ENCODE data around the gene MAMLD1. TPM values are rescaled to one million over a fixed set of nuclear protein-coding genes. Genes with fewer than 3 reads are reported as not detected.

Gene MAMLD1
- total and polyA plus RNA-seq, 9 of the 15 experiments (the other 6 are each of a cell fraction or from before 2014, with no cell fraction given), result 0.12 to 0.18 TPM; not detected in 7

- no peak overlapping the region for H2AFZ ChIP-seq (ENCODE audit: low read depth, low read length)
- intact Hi-C loops (cut with micrococcal nuclease) (no loop called here), in situ Hi-C loops (cut with MboI) (no loop called here)
- FAIRE-seq, result no peak
- no peak overlapping the region for H3K4me3 ChIP-seq
- no peaks in the 10 kb centered on the region for H3K9me1 ChIP-seq (ENCODE audit: control insufficient read depth, insufficient read depth, low read length)
- ChIA-PET POLR2A (no interaction called here), CTCF (ENCODE audit: low intra/inter-chr PET ratio) (no interaction called here)
- no peak overlapping the region for H3K4me2 ChIP-seq (ENCODE audit: insufficient read depth, low read length)
- H3K9ac ChIP-seq (ENCODE audit: insufficient read depth in 1 of 2, low read depth in 2 of 2, low read length in 2 of 2), result no peak overlapping the region
- H3K27me3 ChIP-seq (ENCODE audit: control insufficient read depth in 2 of 2, insufficient read depth in 2 of 2, low read length in 2 of 2), result no peaks in the 10 kb centered on the region; a peak in 2 of 5 replicates
- H3K36me3 ChIP-seq (ENCODE audit: control insufficient read depth, insufficient read depth, low read length), result no peaks in the 10 kb centered on the region
- H3K4me1 ChIP-seq (replicated peaks in 1 of 2; ENCODE audit: control insufficient read depth in 2 of 2, insufficient read depth in 2 of 2, low read length in 2 of 2), result no peaks in the 10 kb centered on the region
- no peak overlapping the region for H3K27ac ChIP-seq (ENCODE audit: extremely low read depth, low read depth, low read length)
- WGBS (ENCODE audit: insufficient coverage, low coverage, missing lambda C conversion rate), result 2% methylated on average over 6 of the region's 6 CpGs
- no peaks in the 10 kb centered on the region for H4K20me1 ChIP-seq (replicated peaks; ENCODE audit: control insufficient read depth, insufficient read depth, low read length)
- no peak for DNase-seq (ENCODE audit: extremely low read depth in 1 of 4, low spot score in 3 of 4)
- no peaks in the 10 kb centered on the region for H3K9me3 ChIP-seq (replicated peaks; ENCODE audit: control insufficient read depth, insufficient read depth, low read depth, low read length)
- H3K79me2 ChIP-seq (ENCODE audit: control insufficient read depth, insufficient read depth, low read length), result no peaks in the 10 kb centered on the region
- no TSS peak for BruUV-seq (replicated peaks)
- ATAC-seq, result no peak
- TF ChIP-seq YBX1 (IDR thresholded peaks at IDR 0.05) (no peak), SMARCA4 (IDR thresholded peaks at IDR 0.05) (no peak), MYBL2 (IDR thresholded peaks at IDR 0.05; ENCODE audit: low read depth) (no peak), MYBL2 (CRISPR knock-in tag; IDR thresholded peaks at IDR 0.05; ENCODE audit: borderline replicate concordance) (no peak), CCNT2 (IDR thresholded peaks at IDR 0.05; ENCODE audit: borderline replicate concordance, extremely low read depth, insufficient read length, low read depth, low read length) (no peak), SMARCE1 (IDR thresholded peaks at IDR 0.05) (no peak), ZNF717 (CRISPR knock-in tag; IDR thresholded peaks at IDR 0.05) (no peak), FOXK2 (conservative IDR thresholded peaks at IDR 0.05 in 1 of 2, IDR thresholded peaks at IDR 0.05 in 1 of 2; ENCODE audit: low read depth in 2 of 2) (no peak), ZNF79 (CRISPR knock-in tag; IDR thresholded peaks at IDR 0.05; ENCODE audit: low read depth) (no peak)
- TF ChIP-seq, protein P1, sequence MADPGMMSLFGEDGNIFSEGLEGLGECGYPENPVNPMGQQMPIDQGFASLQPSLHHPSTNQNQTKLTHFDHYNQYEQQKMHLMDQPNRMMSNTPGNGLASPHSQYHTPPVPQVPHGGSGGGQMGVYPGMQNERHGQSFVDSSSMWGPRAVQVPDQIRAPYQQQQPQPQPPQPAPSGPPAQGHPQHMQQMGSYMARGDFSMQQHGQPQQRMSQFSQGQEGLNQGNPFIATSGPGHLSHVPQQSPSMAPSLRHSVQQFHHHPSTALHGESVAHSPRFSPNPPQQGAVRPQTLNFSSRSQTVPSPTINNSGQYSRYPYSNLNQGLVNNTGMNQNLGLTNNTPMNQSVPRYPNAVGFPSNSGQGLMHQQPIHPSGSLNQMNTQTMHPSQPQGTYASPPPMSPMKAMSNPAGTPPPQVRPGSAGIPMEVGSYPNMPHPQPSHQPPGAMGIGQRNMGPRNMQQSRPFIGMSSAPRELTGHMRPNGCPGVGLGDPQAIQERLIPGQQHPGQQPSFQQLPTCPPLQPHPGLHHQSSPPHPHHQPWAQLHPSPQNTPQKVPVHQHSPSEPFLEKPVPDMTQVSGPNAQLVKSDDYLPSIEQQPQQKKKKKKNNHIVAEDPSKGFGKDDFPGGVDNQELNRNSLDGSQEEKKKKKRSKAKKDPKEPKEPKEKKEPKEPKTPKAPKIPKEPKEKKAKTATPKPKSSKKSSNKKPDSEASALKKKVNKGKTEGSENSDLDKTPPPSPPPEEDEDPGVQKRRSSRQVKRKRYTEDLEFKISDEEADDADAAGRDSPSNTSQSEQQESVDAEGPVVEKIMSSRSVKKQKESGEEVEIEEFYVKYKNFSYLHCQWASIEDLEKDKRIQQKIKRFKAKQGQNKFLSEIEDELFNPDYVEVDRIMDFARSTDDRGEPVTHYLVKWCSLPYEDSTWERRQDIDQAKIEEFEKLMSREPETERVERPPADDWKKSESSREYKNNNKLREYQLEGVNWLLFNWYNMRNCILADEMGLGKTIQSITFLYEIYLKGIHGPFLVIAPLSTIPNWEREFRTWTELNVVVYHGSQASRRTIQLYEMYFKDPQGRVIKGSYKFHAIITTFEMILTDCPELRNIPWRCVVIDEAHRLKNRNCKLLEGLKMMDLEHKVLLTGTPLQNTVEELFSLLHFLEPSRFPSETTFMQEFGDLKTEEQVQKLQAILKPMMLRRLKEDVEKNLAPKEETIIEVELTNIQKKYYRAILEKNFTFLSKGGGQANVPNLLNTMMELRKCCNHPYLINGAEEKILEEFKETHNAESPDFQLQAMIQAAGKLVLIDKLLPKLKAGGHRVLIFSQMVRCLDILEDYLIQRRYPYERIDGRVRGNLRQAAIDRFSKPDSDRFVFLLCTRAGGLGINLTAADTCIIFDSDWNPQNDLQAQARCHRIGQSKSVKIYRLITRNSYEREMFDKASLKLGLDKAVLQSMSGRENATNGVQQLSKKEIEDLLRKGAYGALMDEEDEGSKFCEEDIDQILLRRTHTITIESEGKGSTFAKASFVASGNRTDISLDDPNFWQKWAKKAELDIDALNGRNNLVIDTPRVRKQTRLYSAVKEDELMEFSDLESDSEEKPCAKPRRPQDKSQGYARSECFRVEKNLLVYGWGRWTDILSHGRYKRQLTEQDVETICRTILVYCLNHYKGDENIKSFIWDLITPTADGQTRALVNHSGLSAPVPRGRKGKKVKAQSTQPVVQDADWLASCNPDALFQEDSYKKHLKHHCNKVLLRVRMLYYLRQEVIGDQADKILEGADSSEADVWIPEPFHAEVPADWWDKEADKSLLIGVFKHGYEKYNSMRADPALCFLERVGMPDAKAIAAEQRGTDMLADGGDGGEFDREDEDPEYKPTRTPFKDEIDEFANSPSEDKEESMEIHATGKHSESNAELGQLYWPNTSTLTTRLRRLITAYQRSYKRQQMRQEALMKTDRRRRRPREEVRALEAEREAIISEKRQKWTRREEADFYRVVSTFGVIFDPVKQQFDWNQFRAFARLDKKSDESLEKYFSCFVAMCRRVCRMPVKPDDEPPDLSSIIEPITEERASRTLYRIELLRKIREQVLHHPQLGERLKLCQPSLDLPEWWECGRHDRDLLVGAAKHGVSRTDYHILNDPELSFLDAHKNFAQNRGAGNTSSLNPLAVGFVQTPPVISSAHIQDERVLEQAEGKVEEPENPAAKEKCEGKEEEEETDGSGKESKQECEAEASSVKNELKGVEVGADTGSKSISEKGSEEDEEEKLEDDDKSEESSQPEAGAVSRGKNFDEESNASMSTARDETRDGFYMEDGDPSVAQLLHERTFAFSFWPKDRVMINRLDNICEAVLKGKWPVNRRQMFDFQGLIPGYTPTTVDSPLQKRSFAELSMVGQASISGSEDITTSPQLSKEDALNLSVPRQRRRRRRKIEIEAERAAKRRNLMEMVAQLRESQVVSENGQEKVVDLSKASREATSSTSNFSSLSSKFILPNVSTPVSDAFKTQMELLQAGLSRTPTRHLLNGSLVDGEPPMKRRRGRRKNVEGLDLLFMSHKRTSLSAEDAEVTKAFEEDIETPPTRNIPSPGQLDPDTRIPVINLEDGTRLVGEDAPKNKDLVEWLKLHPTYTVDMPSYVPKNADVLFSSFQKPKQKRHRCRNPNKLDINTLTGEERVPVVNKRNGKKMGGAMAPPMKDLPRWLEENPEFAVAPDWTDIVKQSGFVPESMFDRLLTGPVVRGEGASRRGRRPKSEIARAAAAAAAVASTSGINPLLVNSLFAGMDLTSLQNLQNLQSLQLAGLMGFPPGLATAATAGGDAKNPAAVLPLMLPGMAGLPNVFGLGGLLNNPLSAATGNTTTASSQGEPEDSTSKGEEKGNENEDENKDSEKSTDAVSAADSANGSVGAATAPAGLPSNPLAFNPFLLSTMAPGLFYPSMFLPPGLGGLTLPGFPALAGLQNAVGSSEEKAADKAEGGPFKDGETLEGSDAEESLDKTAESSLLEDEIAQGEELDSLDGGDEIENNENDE (IDR thresholded peaks at IDR 0.05; ENCODE audit: low read depth, low read length), result no peak
- TF ChIP-seq, protein P2, sequence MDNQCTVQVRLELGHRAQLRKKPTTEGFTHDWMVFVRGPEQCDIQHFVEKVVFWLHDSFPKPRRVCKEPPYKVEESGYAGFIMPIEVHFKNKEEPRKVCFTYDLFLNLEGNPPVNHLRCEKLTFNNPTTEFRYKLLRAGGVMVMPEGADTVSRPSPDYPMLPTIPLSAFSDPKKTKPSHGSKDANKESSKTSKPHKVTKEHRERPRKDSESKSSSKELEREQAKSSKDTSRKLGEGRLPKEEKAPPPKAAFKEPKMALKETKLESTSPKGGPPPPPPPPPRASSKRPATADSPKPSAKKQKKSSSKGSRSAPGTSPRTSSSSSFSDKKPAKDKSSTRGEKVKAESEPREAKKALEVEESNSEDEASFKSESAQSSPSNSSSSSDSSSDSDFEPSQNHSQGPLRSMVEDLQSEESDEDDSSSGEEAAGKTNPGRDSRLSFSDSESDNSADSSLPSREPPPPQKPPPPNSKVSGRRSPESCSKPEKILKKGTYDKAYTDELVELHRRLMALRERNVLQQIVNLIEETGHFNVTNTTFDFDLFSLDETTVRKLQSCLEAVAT (IDR thresholded peaks at IDR 0.05), result no peak
Observed at GRCh38 chrX:150537851-150538250, 174.7 kb downstream of the MAMLD1 start.

Measured in K562 (cell line).